Skeletal muscle satellite cell (primary cell): ENCODE data around the gene CETP.
"Not testable (repeated sequence)": the region's sequence is repeated elsewhere in the genome, so short reads cannot be mapped to it uniquely, and the experiment has no call there.

Source experiments
- H3K27me3 ChIP-seq: 2 replicates; pipeline ENCODE4 v1.7.0; 2013; ENCODE audit warnings: low read length; ENCODE audit not compliant: control insufficient read depth, insufficient read depth
- H3K36me3 ChIP-seq: 2 replicates; pipeline ENCODE4 v1.7.0; 2013; ENCODE audit warnings: mild to moderate bottlenecking, control low read depth, low read length; ENCODE audit not compliant: insufficient read depth
- H3K4me1 ChIP-seq: 2 replicates; pipeline ENCODE4 v1.7.0; 2013; ENCODE audit warnings: low read length; ENCODE audit not compliant: control insufficient read depth, insufficient read depth
- H3K4me2 ChIP-seq: 2 replicates; pipeline ENCODE4 v1.7.0; 2013; ENCODE audit warnings: mild to moderate bottlenecking, low read length
- H3K4me3 ChIP-seq: 2 replicates; pipeline ENCODE4 v1.7.0; 2013; ENCODE audit warnings: low read length
- H3K9ac ChIP-seq: 2 replicates; pipeline ENCODE4 v1.7.0; 2013; ENCODE audit warnings: mild to moderate bottlenecking, low read depth, low read length, moderate library complexity
- H3K9me3 ChIP-seq: replicated peaks from 2 replicates; pipeline ENCODE4 v1.7.0; 2013; ENCODE audit warnings: mild to moderate bottlenecking, control low read depth, low read length

Gene CETP

GRCh38 chr16:56997931-56998330, 36.2 kb downstream of the CETP start:
- peaks cover 26% of the 10 kb centered on the region for H3K4me1 ChIP-seq
- H3K9ac ChIP-seq: no peak overlapping the region
- H3K27me3 ChIP-seq: no peaks in the 10 kb centered on the region
- no peak overlapping the region for H3K4me2 ChIP-seq
- no peak overlapping the region for H3K4me3 ChIP-seq
- H3K36me3 ChIP-seq: no peaks in the 10 kb centered on the region
- H3K9me3 ChIP-seq: no peaks in the 10 kb centered on the region

DNA sequence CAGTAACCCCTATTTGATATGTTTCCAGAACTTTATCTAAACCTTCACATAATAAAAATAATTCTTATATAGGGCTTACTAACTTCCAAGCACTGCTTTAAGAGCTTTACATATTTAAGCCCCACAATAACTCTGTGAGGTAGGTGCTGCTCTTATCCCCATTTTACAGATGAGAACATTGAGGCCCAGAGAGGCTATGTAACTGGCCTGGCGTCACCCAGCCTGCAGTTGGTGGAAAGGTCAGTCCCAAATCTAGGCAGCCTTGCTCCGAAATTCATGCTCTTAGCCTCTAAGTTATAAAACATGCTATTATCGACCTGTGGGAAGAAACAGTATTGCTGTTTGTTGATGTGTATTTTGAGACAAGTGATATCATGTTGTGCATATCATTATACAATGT, 36.6 kb downstream of the CETP start:
- Histone ChIP-seq H3K4me3 (no peak overlapping the region), H3K27me3 (no peaks in the 10 kb centered on the region), H3K9ac (no peak overlapping the region), H3K36me3 (no peaks in the 10 kb centered on the region), H3K9me3 (no peaks in the 10 kb centered on the region), H3K4me2 (no peak overlapping the region), H3K4me1 (peaks cover 25% of the 10 kb centered on the region)

DNA sequence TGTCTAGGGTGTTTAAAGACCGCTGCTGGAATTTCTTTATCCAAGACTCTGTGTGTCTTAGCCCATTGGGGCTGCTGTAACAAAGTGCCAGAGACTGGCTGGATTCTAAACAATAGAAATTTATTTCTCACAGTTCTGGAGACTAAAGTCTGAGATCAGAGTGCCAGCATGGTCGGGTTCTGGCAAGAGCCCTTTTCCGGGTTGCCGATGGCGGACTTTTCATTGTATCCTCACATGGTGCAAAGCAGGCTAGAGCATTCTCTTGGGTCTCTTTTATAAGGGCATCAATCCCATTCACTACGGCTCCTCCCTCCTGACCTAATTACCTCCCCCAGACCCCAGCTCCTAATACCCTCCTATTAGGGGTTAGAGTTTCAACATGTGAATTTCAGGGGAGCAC, 37.1 kb downstream of the CETP start:
- Histone ChIP-seq H3K27me3 (no peaks in the 10 kb centered on the region), H3K4me1 (peaks cover 23% of the 10 kb centered on the region), H3K4me3 (no peak overlapping the region), H3K4me2 (no peak overlapping the region), H3K9ac (no peak overlapping the region), H3K9me3 (no peaks in the 10 kb centered on the region), H3K36me3 (no peaks in the 10 kb centered on the region)

GRCh38 chr16:56999409-57000270, 37.9 kb downstream of the CETP start:
- Histone ChIP-seq H3K9ac (peak overlapping the region; percentile 61), H3K4me3 (peak overlapping the region; percentile 26)

DNA sequence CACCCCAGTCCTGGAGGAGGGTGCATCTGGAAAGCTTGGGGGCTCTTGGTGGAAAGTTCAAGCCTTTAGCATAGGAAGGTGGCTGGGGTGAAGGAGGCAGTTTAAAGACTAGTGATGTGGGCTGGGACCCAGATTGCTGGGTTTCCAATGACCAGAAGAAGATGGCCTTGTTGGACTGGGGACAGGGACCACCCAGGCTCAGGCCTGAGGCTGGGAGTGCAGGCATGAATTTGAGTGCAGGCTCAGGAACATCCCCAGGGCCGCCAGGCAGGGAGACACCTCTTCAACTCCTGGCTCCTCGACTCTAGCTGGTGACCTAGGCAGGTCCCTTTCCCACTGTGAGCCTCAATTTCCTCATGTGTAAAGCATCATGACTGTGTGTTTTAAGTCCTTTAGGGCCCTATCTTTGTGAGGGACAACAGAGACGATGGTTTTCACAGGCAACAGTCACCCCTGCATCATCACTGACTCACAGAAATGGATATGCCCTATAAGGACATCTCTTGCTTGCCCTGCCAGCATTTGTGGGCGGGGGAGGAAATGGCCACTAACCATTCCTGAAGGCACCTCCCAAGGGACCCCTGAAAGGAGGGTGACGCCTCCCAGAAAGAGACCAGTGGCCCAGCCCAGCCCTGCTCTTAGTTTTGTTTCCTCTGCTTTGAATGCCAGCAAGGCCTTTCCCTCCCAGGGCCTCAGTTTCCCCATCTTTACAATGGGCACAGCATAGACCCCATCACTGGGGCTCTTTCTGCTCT, 38.7 kb downstream of the CETP start:
- no peaks in the 10 kb centered on the region for H3K27me3 ChIP-seq
- no peaks in the 10 kb centered on the region for H3K36me3 ChIP-seq

More at GRCh38 chr16:56999409-57000270, 37.9 kb downstream of the CETP start:
- Histone ChIP-seq H3K27me3 (no peaks in the 10 kb centered on the region), H3K9me3 (no peaks in the 10 kb centered on the region), H3K4me1 (peaks cover 23% of the 10 kb centered on the region), H3K4me2 (no peak overlapping the region), H3K36me3 (no peaks in the 10 kb centered on the region)

GRCh38 chr16:57001026-57001679, 39.4 kb downstream of the CETP start:
- Histone ChIP-seq H3K9ac (peak overlapping the region; percentile 44), H3K36me3 (no peaks in the 10 kb centered on the region), H3K27me3 (no peaks in the 10 kb centered on the region), H3K4me1 (peaks cover 23% of the 10 kb centered on the region), H3K4me2 (peak overlapping the region; percentile 16), H3K4me3 (no peak overlapping the region), H3K9me3 (no peaks in the 10 kb centered on the region)

More for the DNA sequence above, 38.7 kb downstream of the CETP start:
- H3K4me2 ChIP-seq: peak overlapping the region; percentile 43
- no peaks in the 10 kb centered on the region for H3K9me3 ChIP-seq
- H3K4me1 ChIP-seq: peaks cover 23% of the 10 kb centered on the region
- H3K4me3 ChIP-seq: peak overlapping the region; percentile 26
- peak overlapping the region; percentile 61 for H3K9ac ChIP-seq

- Histone ChIP-seq H3K4me2 (no peak overlapping the region), H3K9me3 (no peaks in the 10 kb centered on the region), H3K4me3 (no peak overlapping the region), H3K36me3 (no peaks in the 10 kb centered on the region), H3K4me1 (peaks cover 23% of the 10 kb centered on the region), H3K9ac (no peak overlapping the region), H3K27me3 (no peaks in the 10 kb centered on the region)
Measured at GRCh38 chr16:57003439-57004386, 42.0 kb downstream of the CETP start.

- Histone ChIP-seq H3K36me3 (no peaks in the 10 kb centered on the region), H3K4me1 (peaks cover 17% of the 10 kb centered on the region), H3K4me2 (no peak overlapping the region), H3K9me3 (no peaks in the 10 kb centered on the region), H3K9ac (no peak overlapping the region), H3K4me3 (no peak overlapping the region), H3K27me3 (no peaks in the 10 kb centered on the region)
Measured at GRCh38 chr16:57004387-57005250, 42.9 kb downstream of the CETP start.

DNA sequence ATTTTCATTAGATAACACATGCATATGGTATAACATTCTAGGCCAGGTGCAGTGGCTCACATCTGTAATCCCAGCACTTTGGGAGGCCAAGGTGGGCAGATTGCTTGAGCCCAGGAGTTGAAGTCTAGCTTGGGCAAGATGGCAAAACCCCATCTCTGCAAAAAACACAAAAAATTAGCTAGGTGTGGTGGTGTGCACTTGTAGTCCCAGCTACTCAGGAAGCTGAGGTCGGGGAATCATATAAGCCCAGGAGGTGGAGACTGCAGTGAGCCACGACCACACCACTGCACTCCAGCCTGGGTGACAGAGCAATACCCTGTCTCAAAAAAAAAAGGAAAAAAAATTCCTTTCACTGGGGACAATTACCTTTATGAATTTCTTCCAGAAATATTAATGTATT, 43.8 kb downstream of the CETP start:
- not testable (repeated sequence) for H3K4me3 ChIP-seq, H3K4me1 ChIP-seq

DNA sequence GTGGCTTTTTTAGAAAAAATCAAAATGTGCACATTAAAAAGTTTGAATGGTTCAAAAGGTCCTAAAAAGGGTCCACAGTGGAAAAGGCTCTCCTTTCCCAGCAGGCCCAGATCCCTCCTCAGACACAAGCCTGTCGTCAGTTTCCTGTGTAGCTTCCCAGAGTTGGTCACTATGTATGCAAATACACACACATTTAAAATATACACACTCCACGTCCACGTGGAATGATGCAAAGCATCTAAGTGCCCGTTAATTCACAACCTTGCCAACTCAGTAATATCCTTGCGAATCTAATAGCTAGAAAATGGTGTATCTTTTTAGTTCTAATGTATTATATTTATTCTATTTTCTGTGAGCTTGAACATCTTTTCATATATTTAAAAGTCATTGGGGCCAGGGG, 45.3 kb downstream of the CETP start:
- Histone ChIP-seq H3K4me3 (no peak overlapping the region), H3K4me1 (no peaks in the 10 kb centered on the region)

More for the DNA sequence above, 43.8 kb downstream of the CETP start:
- not testable (repeated sequence) for H3K4me2 ChIP-seq, H3K9ac ChIP-seq, H3K9me3 ChIP-seq, H3K36me3 ChIP-seq, H3K27me3 ChIP-seq

More for the DNA sequence above, 45.3 kb downstream of the CETP start:
- Histone ChIP-seq H3K4me2 (no peak overlapping the region), H3K9ac (no peak overlapping the region), H3K27me3 (no peaks in the 10 kb centered on the region), H3K36me3 (no peaks in the 10 kb centered on the region), H3K9me3 (no peaks in the 10 kb centered on the region)
